ENCODE measurements around the gene CT47A7. TPM values are rescaled to one million over a fixed set of nuclear protein-coding genes. Genes with fewer than 3 reads are reported as not detected.
A peak's percentile ranks its signal among the peaks of the same experiment; 100 is the strongest.
"Not testable (repeated sequence)": the region's sequence is repeated elsewhere in the genome, so short reads cannot be mapped to it uniquely, and the experiment has no call there.

The CT47A7 gene
- total RNA-seq = not detected in 2 replicates

- H3K4me3 ChIP-seq (ENCODE audit: low read depth, low read length); DNase-seq (ENCODE audit: low read depth): not testable (repeated sequence)
Measured at GRCh38 chrX:120956500-120956899, at the start of gene CT47A7. Gene CT47A7, minus strand, starts transcription at chrX:120956600. Its CDS starts 255 bp downstream, at chrX:120956345.

- peak; percentile 54 for TF ChIP-seq CTCF (conservative IDR thresholded peaks at IDR 0.05; ENCODE audit: low read depth, low read length)
- no peak overlapping the region for H3K4me3 ChIP-seq (ENCODE audit: low read depth, low read length)
- no peak for DNase-seq (ENCODE audit: low read depth)
Measured at GRCh38 chrX:121000589-121000988, 44.2 kb upstream of the CT47A7 start.

DNA sequence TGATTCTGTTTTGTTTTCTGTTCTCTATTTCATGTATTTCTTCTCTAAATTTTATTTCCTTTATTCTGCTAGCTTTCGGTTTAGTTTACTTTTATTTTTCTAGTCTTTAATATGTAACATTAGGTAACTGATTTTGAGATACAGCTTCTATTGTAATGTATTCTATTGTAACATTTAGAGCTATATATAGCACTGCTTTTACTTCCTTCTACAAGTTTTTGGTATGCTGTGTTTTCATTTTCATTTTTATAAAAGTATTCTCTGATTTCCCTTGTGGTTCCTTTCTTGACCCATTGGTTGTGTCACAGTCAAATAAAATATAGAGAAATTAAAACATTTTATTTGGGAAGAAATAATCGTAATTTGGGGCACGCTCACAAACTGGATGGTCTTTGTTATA is 43.0 kb upstream of the CT47A7 start:
- DNase-seq (ENCODE audit: low read depth) = no peak
- no peak for TF ChIP-seq CTCF (conservative IDR thresholded peaks at IDR 0.05; ENCODE audit: low read depth, low read length)

DNA sequence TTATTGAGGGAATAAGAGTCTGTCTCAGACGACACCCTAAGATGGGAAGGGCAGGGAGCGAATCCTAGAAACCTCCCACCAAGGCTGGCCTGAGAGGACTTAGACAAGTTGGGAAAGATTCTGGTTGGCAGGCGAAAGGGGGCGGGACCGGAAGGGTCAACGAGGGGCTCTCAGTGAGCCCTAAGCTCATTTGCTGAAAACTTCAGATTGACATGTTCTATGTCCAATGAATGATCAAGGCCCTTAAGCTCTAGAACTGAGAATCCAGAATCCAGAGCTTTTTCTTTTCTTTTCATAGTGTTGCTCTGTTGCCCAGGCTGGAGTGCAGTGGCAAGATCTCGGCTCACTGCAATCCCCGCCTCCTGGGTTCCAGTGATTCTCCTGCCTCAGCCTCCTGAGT is 29.3 kb upstream of the CT47A7 start, which contains the start of gene CT47A1:
TSS of gene CT47A1 (minus strand) at position 101 of the 400 bp plus-strand sequence. CDS start 231 bp downstream, outside the sequence.
- not testable (repeated sequence) for DNase-seq (ENCODE audit: low read depth)

More for the DNA sequence above, 43.0 kb upstream of the CT47A7 start:
- no peak overlapping the region for H3K4me3 ChIP-seq (ENCODE audit: low read depth, low read length)

More for the DNA sequence above, 29.3 kb upstream of the CT47A7 start, which contains the start of gene CT47A1:
- H3K4me3 ChIP-seq (ENCODE audit: low read depth, low read length) = not testable (repeated sequence)

Other genes with a start within 250 kb of the CT47A7 start
- not detected in 2 replicates for gene CT47B1, start 80.7 kb downstream of the CT47A7 start, total RNA-seq
- not detected in 2 replicates for gene CT47A11, start 19.4 kb downstream of the CT47A7 start, total RNA-seq
- not detected in 2 replicates for gene CT47A10, start 14.6 kb downstream of the CT47A7 start, total RNA-seq
- not detected in 2 replicates for gene CT47A9, start 9.7 kb downstream of the CT47A7 start, total RNA-seq
- gene CT47A8, start 4.9 kb downstream of the CT47A7 start, total RNA-seq = not detected in 2 replicates
- gene CT47A6, start 4.9 kb upstream of the CT47A7 start, total RNA-seq = not detected in 2 replicates
- not detected in 2 replicates for gene CT47A5, start 9.7 kb upstream of the CT47A7 start, total RNA-seq
- not detected in 2 replicates for gene CT47A4, start 14.6 kb upstream of the CT47A7 start, total RNA-seq
- not detected in 2 replicates for gene CT47A3, start 19.5 kb upstream of the CT47A7 start, total RNA-seq
- gene CT47A2, start 24.3 kb upstream of the CT47A7 start, total RNA-seq = not detected in 2 replicates
- gene CT47A1, start 29.2 kb upstream of the CT47A7 start, total RNA-seq = not detected in 2 replicates
- 0.17 and 0.72 TPM in 2 replicates for gene GLUD2, start 91.0 kb upstream of the CT47A7 start, total RNA-seq

Data from epithelial cell of proximal tubule (primary cell).